BE2C (cell line): ENCODE results near the gene CENPS.
A peak's percentile ranks its signal among the peaks of the same experiment; 100 is the strongest.

ENCODE experiments used
- DNase-seq: peaks from one replicate; pipeline ENCODE4 v3.0.0-alpha.2; 2020
- H3K27me3 ChIP-seq: fragments of 250-450 bp; sonication (Bioruptor Pico); 2 replicates; pipeline ENCODE4 v1.5.1; 2020; ENCODE audit warnings: mild to moderate bottlenecking
- H3K36me3 ChIP-seq: fragments of 250-450 bp; sonication (Bioruptor Pico); 2 replicates; pipeline ENCODE4 v1.5.1; 2020; ENCODE audit warnings: mild to moderate bottlenecking
- H3K4me1 ChIP-seq: fragments of 250-450 bp; sonication (Bioruptor Pico); 2 replicates; pipeline ENCODE4 v1.5.1; 2020
- H3K4me3 ChIP-seq: 2 replicates; pipeline ENCODE4 v1.5.1; 2011; ENCODE audit warnings: low read depth, low read length
- H3K9me3 ChIP-seq: fragments of 250-450 bp; sonication (Bioruptor Pico); 2 replicates; pipeline ENCODE4 v1.5.1; 2020
- TF ChIP-seq, protein P1 (sequence below): IDR thresholded peaks from 2 replicates; pipeline ENCODE4 v1.5.1; 2012; ENCODE audit warnings: mild to moderate bottlenecking, low read depth, low read length

The CENPS gene

DNA sequence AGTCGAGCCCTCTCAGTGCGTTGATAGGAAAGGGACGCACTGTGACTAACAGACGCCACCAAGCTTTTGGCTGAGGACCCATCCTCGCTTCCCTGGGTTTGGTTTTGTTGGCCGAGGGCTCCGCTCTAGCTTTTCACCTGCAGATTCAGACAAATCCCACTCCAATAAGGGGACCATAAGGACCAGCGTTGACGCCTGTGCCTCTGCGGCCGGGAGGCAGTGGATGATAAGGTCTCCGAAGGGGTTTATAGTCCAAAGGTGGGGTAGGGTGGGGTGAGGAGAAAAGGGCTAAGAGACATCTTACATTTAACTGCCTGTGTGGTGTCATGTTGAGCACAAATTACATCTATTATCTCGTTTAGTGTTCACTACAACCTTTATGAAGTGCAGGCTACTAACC is 45.3 kb downstream of the CENPS start:
- Histone ChIP-seq H3K27me3 (no peaks in the 10 kb centered on the region), H3K4me3 (peak overlapping the region; percentile 80), H3K4me1 (no peaks in the 10 kb centered on the region), H3K36me3 (no peaks in the 10 kb centered on the region), H3K9me3 (no peaks in the 10 kb centered on the region)
- no peak for DNase-seq
- TF ChIP-seq, protein P1, sequence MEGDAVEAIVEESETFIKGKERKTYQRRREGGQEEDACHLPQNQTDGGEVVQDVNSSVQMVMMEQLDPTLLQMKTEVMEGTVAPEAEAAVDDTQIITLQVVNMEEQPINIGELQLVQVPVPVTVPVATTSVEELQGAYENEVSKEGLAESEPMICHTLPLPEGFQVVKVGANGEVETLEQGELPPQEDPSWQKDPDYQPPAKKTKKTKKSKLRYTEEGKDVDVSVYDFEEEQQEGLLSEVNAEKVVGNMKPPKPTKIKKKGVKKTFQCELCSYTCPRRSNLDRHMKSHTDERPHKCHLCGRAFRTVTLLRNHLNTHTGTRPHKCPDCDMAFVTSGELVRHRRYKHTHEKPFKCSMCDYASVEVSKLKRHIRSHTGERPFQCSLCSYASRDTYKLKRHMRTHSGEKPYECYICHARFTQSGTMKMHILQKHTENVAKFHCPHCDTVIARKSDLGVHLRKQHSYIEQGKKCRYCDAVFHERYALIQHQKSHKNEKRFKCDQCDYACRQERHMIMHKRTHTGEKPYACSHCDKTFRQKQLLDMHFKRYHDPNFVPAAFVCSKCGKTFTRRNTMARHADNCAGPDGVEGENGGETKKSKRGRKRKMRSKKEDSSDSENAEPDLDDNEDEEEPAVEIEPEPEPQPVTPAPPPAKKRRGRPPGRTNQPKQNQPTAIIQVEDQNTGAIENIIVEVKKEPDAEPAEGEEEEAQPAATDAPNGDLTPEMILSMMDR = no peak

DNA sequence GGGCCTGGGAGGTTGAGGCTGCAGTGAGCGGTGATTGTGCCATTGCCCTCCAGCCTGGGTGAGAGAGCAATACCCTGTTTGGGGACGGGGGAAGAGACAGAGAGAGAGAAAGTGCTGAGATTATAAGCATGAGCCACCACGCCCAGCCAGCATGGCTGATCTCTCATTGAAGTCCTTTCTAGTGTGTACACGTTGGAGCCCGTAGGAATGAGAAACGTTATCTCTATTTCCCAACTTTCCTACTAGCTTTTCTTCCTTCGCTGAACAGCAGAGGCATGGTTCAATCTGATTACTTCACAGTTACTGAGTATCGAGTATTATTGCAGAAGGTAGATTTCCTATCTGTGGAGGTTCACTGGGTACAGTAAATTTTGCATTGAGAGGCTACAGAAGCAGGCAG is 49.1 kb downstream of the CENPS start:
- Histone ChIP-seq H3K27me3 (no peaks in the 10 kb centered on the region), H3K36me3 (no peaks in the 10 kb centered on the region), H3K4me1 (no peaks in the 10 kb centered on the region), H3K9me3 (no peaks in the 10 kb centered on the region), H3K4me3 (no peak overlapping the region)
- no peak for DNase-seq
- TF ChIP-seq, protein P1 = no peak

DNA sequence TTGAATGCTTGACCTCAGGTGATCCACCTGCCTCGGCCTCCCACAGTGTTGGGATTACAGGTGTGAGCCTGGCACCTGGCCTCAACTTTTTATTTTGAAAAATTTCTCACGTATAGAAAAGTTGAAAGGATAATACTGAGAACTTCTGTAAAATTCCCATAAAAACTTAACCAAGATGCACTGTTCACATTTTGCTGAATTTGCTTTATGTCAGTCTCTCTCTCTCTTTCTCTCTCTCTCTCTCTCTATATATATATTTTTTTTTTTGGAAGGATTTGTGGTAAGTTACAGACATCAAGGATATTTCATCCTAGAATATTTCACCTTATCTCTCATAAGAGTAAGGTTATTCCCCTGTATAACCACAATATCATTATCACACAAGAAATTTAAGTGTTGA is 50.4 kb downstream of the CENPS start:
- no peaks in the 10 kb centered on the region for H3K9me3 ChIP-seq
- TF ChIP-seq, protein P1 = no peak
- no peaks in the 10 kb centered on the region for H3K4me1 ChIP-seq
- H3K36me3 ChIP-seq = no peaks in the 10 kb centered on the region
- no peak for DNase-seq
- H3K4me3 ChIP-seq = no peak overlapping the region
- no peaks in the 10 kb centered on the region for H3K27me3 ChIP-seq

DNA sequence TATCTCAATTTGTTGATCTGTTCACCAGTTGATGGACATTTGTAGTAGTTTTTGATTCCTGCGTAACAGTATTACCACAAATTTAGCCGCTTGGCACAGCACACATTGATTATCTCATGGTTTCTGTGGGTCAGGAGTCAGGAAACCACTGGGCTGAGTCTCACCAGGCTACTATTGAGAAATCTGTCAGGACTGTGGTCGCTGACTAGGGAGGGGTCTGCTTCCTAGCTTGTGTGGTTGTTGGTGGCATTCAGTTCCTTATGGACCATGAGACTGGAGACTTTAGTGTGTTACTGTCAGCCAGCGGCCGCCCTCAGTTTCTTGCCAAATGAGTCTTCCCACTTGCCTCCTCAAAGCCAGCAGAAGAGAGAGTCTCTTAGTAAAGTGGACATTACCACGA is 54.3 kb downstream of the CENPS start:
- Histone ChIP-seq H3K4me3 (no peak overlapping the region), H3K27me3 (no peaks in the 10 kb centered on the region), H3K9me3 (no peaks in the 10 kb centered on the region), H3K36me3 (no peaks in the 10 kb centered on the region), H3K4me1 (no peaks in the 10 kb centered on the region)
- TF ChIP-seq, protein P1 = no peak
- no peak for DNase-seq

DNA sequence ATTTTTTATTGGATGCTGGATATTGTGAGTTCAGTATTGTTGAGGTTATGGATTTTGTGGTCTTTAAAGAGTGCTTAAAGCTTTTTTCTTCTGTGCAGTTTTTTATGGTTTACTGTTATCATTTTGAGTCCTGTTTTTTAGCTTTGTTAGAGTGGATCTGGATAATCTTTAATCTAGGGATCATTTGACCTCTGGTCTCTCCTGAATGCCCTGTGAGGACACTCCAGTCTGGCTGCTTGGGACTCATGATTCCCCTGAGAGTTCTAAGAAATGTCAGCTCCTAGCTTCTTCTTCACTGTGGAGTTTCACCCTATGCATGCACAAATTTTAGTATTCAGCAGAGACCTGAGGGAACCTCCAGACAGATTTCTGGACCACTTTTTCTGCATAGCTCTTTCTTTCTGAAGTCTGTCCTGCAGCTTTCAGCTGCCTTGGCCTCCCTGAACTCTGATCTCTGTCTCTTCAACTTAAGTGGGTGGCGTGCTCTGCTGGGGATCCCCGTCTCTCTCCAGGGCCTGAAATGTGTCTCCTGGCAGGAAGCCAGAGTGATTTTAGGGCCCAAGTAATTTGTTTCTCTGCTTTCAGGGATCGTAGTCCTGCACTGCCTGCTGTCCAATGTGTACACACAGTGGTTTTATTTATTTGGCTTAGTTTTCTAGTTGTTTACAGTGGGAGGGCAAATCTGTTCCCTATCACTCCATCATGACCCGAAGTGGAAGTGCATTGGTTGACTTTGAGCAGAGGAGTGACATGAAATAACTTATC is 59.2 kb downstream of the CENPS start:
- TF ChIP-seq, protein P1 = no peak
- Histone ChIP-seq H3K4me1 (peaks cover 5% of the 10 kb centered on the region; the same call in 1 of the 2 replicates), H3K4me3 (no peak overlapping the region), H3K27me3 (no peaks in the 10 kb centered on the region), H3K36me3 (no peaks in the 10 kb centered on the region), H3K9me3 (no peaks in the 10 kb centered on the region)
- no peak for DNase-seq

DNA sequence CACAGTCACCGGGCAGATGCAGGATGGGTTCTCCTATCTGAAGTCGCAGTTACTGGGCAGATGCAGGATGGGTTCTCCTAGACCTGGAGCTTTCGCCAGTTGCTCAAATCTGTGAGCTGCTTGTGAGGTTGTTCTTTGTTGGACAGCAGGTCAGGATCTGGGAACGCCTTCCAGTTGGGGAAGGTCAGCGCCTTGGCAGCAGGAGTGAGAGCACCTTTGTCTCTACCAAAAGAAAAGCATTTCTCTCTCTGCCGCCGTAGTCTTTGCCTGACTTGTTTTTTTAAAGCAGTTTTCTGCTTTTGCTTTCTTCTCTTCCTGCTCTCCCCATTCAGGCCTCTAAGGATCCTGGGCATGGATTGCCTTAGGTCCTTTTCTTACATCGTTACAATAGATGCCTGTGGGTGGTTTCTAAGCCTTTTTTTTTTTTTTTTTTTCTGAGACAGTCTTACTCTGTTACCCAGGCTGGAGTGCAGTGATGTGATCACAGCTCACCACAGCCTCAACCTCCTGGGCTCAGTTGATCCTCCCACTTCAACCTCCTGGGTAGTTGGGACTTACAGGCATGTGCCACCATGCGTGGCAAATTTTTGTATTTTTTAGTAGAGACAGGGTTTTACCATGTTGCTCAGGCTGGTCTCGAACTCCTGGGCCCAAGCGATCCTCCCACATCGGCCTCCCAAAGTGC is 60.2 kb downstream of the CENPS start:
- peaks cover 8% of the 10 kb centered on the region for H3K4me1 ChIP-seq
- no peak overlapping the region for H3K4me3 ChIP-seq
- TF ChIP-seq, protein P1 = no peak
- H3K27me3 ChIP-seq = no peaks in the 10 kb centered on the region
- no peaks in the 10 kb centered on the region for H3K36me3 ChIP-seq
- no peak for DNase-seq
- H3K9me3 ChIP-seq = no peaks in the 10 kb centered on the region
